ENCODE measurements around the gene DPP6. TPM values are rescaled to one million over a fixed set of nuclear protein-coding genes. Genes with fewer than 3 reads are reported as not detected.

The DPP6 gene
- total RNA-seq, 1 experiment from 2014 or later = not detected

- TF ChIP-seq ELF4 (CRISPR knock-in tag; IDR thresholded peaks at IDR 0.05; ENCODE audit: low read depth) = no peak
- no peak for TF ChIP-seq ZNF232 (CRISPR knock-in tag; IDR thresholded peaks at IDR 0.05)
- no peak for TF ChIP-seq ZNF512 (CRISPR knock-in tag; IDR thresholded peaks at IDR 0.05; ENCODE audit: borderline replicate concordance)
- no peak for TF ChIP-seq ERG (CRISPR knock-in tag; IDR thresholded peaks at IDR 0.05)
- TF ChIP-seq FOXP4 (CRISPR knock-in tag; IDR thresholded peaks at IDR 0.05) = no peak
- no peak for TF ChIP-seq E2F1 (CRISPR knock-in tag; IDR thresholded peaks at IDR 0.05)
- TF ChIP-seq ZNF317 (CRISPR knock-in tag; IDR thresholded peaks at IDR 0.05; ENCODE audit: borderline replicate concordance, low read depth) = no peak
- TF ChIP-seq USF1 (CRISPR knock-in tag; IDR thresholded peaks at IDR 0.05) = no peak
- no peak for TF ChIP-seq CTCF (IDR thresholded peaks at IDR 0.05)
- no peak for TF ChIP-seq ZNF532 (CRISPR knock-in tag; IDR thresholded peaks at IDR 0.05; ENCODE audit: borderline replicate concordance)
- no peak for TF ChIP-seq TEAD4 (CRISPR knock-in tag; IDR thresholded peaks at IDR 0.05)
- TF ChIP-seq IRF2 (CRISPR knock-in tag; IDR thresholded peaks at IDR 0.05; ENCODE audit: borderline replicate concordance, low read depth) = no peak
- no peak for TF ChIP-seq AR (CRISPR knock-in tag; IDR thresholded peaks at IDR 0.05)
- no peak for TF ChIP-seq ATF1 (CRISPR knock-in tag; IDR thresholded peaks at IDR 0.05)
- TF ChIP-seq NFATC4 (CRISPR knock-in tag; IDR thresholded peaks at IDR 0.05) = no peak
- TF ChIP-seq ATF6 (CRISPR knock-in tag; IDR thresholded peaks at IDR 0.05) = no peak
- peaks cover 76% of the 10 kb centered on the region for H3K36me3 Mint-ChIP-seq
- DNase-seq (ENCODE audit: low spot score) = no peak
- no peak overlapping the region for H3K27ac Mint-ChIP-seq
- POLR2A ChIA-PET = no interaction called here
- ATAC-seq = no peak
- H3K27me3 Mint-ChIP-seq (ENCODE audit: low read depth) = peaks cover 19% of the 10 kb centered on the region
- no peaks in the 10 kb centered on the region for H3K4me1 Mint-ChIP-seq
- CTCF ChIA-PET = no interaction called here
- H3K9me3 Mint-ChIP-seq = peaks cover 89% of the 10 kb centered on the region
- no peak overlapping the region for H3K4me3 Mint-ChIP-seq
Observed at GRCh38 chr7:154345093-154345492, 292.9 kb downstream of the DPP6 start.
